Osteoblast (primary cell): Measurements from ENCODE around the gene BARX2. TPM values are rescaled to one million over a fixed set of nuclear protein-coding genes. Genes with fewer than 3 reads are reported as not detected.

Experiments
- DNase-seq: peaks from one replicate; pipeline ENCODE4 v3.0.0; 2011; ENCODE audit warnings: low spot score, mixed read lengths; ENCODE audit not compliant: insufficient read length; ENCODE audit errors: missing footprints
- H2AFZ ChIP-seq: 2 replicates; pipeline ENCODE4 v1.6.0; 2011; ENCODE audit warnings: mild to moderate bottlenecking, low read length
- H3K27ac ChIP-seq: 2 replicates; pipeline ENCODE4 v1.5.1; 2011; ENCODE audit warnings: mild to moderate bottlenecking, low read depth, low read length, moderate library complexity
- H3K27me3 ChIP-seq: 2 replicates; pipeline ENCODE4 v1.6.0; 2012; ENCODE audit warnings: mild to moderate bottlenecking, control low read depth, inconsistent platforms, low read length, moderate library complexity; ENCODE audit not compliant: insufficient read depth
- H3K36me3 ChIP-seq: 2 replicates; pipeline ENCODE4 v1.5.1; 2011; ENCODE audit warnings: mild to moderate bottlenecking, low read length, control low read depth, moderate library complexity; ENCODE audit not compliant: insufficient read depth
- H3K4me1 ChIP-seq: 2 replicates; pipeline ENCODE4 v1.5.1; 2011; ENCODE audit warnings: mild to moderate bottlenecking, low read length, control low read depth, moderate library complexity; ENCODE audit not compliant: insufficient read depth
- H3K4me2 ChIP-seq: 2 replicates; pipeline ENCODE4 v1.6.0; 2011; ENCODE audit warnings: mild to moderate bottlenecking, low read length; ENCODE audit not compliant: insufficient read depth
- H3K4me3 ChIP-seq: fragments of 200-600 bp; sonication (generic); 3 replicates; pipeline ENCODE4 v1.5.1; 2012; ENCODE audit warnings: mild to moderate bottlenecking, low read length, inconsistent platforms; ENCODE audit not compliant: insufficient read depth
- H3K79me2 ChIP-seq: 2 replicates; pipeline ENCODE4 v1.6.0; 2012; ENCODE audit warnings: mild to moderate bottlenecking, low read length, control low read depth, inconsistent platforms; ENCODE audit not compliant: insufficient read depth
- H3K9me3 ChIP-seq: 2 replicates; pipeline ENCODE4 v1.5.1; 2011; ENCODE audit warnings: low read depth, low read length, control low read depth
- H4K20me1 ChIP-seq: 2 replicates; pipeline ENCODE4 v1.6.0; 2012; ENCODE audit warnings: mild to moderate bottlenecking, low read length, control low read depth; ENCODE audit not compliant: insufficient read depth
- CTCF ChIP-seq: IDR thresholded peaks from 2 replicates; pipeline ENCODE4 v1.5.1; 2011; ENCODE audit warnings: mild to moderate bottlenecking, low read depth, low read length, moderate library complexity; ENCODE audit errors: extremely low read depth
- total RNA-seq: library from RNA; depleted of rRNA; stranded (reverse); fragments of >200 nt; gene quantifications from 2 replicates; pipeline ENCODE4 v1.2.3, GENCODE V29; 2012

The BARX2 gene
- total RNA-seq, 1 donor: not detected

- Histone ChIP-seq H3K9me3 (no peaks in the 10 kb centered on the region), H3K27ac (no peak overlapping the region), H3K27me3 (peaks cover 23% of the 10 kb centered on the region), H4K20me1 (no peaks in the 10 kb centered on the region), H3K79me2 (no peaks in the 10 kb centered on the region), H3K4me3 (no peak overlapping the region), H2AFZ (no peak overlapping the region), H3K4me1 (no peaks in the 10 kb centered on the region), H3K4me2 (no peak overlapping the region), H3K36me3 (no peaks in the 10 kb centered on the region)
- DNase-seq: no peak
- no peak for TF ChIP-seq CTCF
These were observed 11.8 kb downstream of the BARX2 start for GRCh38 chr11:129387434-129387833.

- Histone ChIP-seq H2AFZ (no peak overlapping the region), H4K20me1 (no peaks in the 10 kb centered on the region), H3K4me3 (no peak overlapping the region), H3K27ac (no peak overlapping the region), H3K36me3 (no peaks in the 10 kb centered on the region), H3K4me1 (no peaks in the 10 kb centered on the region), H3K27me3 (peaks cover 23% of the 10 kb centered on the region), H3K4me2 (no peak overlapping the region), H3K9me3 (no peaks in the 10 kb centered on the region), H3K79me2 (no peaks in the 10 kb centered on the region)
- DNase-seq: no peak
- TF ChIP-seq CTCF: no peak
These were observed 13.2 kb downstream of the BARX2 start for GRCh38 chr11:129388824-129389223.

GRCh38 chr11:129390303-129390821, 14.7 kb downstream of the BARX2 start:
- Histone ChIP-seq H4K20me1 (no peaks in the 10 kb centered on the region), H3K4me2 (no peak overlapping the region), H3K4me1 (no peaks in the 10 kb centered on the region), H3K36me3 (no peaks in the 10 kb centered on the region), H3K27me3 (peaks cover 18% of the 10 kb centered on the region), H3K79me2 (no peaks in the 10 kb centered on the region), H3K4me3 (no peak overlapping the region), H2AFZ (no peak overlapping the region), H3K27ac (no peak overlapping the region), H3K9me3 (no peaks in the 10 kb centered on the region)
- TF ChIP-seq CTCF: no peak
- DNase-seq: no peak

GRCh38 chr11:129391360-129391759, 15.7 kb downstream of the BARX2 start:
- Histone ChIP-seq H3K36me3 (no peaks in the 10 kb centered on the region), H3K4me1 (no peaks in the 10 kb centered on the region), H3K9me3 (no peaks in the 10 kb centered on the region), H3K79me2 (no peaks in the 10 kb centered on the region), H3K4me3 (no peak overlapping the region), H4K20me1 (no peaks in the 10 kb centered on the region), H3K27me3 (peaks cover 17% of the 10 kb centered on the region), H3K27ac (no peak overlapping the region), H3K4me2 (no peak overlapping the region), H2AFZ (no peak overlapping the region)
- TF ChIP-seq CTCF: no peak
- no peak for DNase-seq
